ENCODE measurements around the gene DFFB.

The DFFB gene

DNA sequence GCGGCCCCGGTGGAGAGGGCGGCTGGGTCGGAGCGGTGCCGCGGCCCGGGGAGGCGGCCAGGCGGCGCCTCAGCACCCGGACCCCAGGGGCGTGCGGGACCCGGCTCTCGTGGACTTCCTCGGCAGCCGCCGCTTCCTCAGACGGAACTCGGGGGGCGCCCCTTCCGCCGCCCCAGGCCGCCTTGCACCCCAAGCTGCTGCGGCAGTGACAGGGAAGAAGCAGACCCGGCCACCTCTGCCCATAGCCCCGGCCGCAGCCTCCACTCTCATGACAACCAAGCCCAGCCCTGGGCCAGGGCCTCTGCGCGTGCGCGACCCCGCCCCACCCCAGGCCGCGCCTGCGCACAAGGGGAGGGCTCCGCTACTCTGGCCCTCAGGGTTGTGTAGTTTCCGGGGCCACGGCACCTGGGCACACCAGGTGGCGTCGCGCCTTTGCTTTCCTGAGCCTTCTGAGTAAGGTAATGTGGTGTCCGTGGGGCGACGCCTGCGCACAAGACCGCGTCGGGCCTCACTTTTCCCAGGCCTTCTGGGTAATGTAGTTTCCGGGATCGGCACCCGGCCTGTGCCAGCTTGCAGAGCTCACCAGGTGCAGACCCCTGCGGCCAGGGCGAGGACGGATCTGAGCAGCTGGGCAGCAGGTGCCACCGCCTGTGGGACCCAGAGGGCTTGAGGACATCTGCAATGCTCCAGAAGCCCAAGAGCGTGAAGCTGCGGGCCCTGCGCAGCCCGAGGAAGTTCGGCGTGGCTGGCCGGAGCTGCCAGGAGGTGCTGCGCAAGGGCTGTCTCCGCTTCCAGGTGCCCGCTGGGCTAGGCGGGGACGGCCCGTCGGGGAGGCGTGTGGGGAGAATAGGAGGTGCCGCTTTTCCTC is at the start of gene DFFB, which contains the start of gene CEP104 (continued):
- TF ChIP-seq, protein P1, sequence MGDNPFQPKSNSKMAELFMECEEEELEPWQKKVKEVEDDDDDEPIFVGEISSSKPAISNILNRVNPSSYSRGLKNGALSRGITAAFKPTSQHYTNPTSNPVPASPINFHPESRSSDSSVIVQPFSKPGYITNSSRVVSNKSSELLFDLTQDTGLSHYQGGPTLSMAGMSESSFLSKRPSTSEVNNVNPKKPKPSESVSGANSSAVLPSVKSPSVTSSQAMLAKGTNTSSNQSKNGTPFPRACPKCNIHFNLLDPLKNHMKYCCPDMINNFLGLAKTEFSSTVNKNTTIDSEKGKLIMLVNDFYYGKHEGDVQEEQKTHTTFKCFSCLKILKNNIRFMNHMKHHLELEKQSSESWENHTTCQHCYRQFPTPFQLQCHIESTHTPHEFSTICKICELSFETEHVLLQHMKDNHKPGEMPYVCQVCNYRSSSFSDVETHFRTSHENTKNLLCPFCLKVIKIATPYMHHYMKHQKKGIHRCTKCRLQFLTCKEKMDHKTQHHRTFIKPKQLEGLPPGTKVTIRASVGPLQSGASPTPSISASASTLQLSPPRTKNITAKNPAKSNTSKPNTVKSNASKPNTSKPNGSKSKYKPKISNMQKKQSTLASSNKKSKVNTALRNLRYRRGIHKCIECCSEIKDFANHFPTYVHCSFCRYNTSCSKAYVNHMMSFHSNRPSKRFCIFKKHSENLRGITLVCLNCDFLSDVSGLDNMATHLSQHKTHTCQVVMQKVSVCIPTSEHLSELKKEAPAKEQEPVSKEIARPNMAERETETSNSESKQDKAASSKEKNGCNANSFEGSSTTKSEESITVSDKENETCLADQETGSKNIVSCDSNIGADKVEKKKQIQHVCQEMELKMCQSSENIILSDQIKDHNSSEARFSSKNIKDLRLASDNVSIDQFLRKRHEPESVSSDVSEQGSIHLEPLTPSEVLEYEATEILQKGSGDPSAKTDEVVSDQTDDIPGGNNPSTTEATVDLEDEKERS (tag by site-specific recombination; IDR thresholded peaks at IDR 0.05): no peak
- no peak for TF ChIP-seq ZNF830 (tag by site-specific recombination; IDR thresholded peaks at IDR 0.05; ENCODE audit: low read depth)
- no peak for TF ChIP-seq ZNF558 (tag by site-specific recombination; IDR thresholded peaks at IDR 0.05)
- no peak for TF ChIP-seq ZNF214 (tag by site-specific recombination; IDR thresholded peaks at IDR 0.05; ENCODE audit: borderline replicate concordance)
- peak; percentile 91 for TF ChIP-seq ZBTB8A (tag by site-specific recombination; IDR thresholded peaks at IDR 0.05)
- no peak for TF ChIP-seq OSR2 (tag by site-specific recombination; IDR thresholded peaks at IDR 0.05)
- TF ChIP-seq SP3 (tag by site-specific recombination; IDR thresholded peaks at IDR 0.05): peak; percentile 50

- TF ChIP-seq ZNF398 (tag by site-specific recombination; IDR thresholded peaks at IDR 0.05): no peak
- TF ChIP-seq EGR2 (tag by site-specific recombination; IDR thresholded peaks at IDR 0.05; ENCODE audit: low read depth): peak; percentile 59
- H3K36me3 ChIP-seq (ENCODE audit: control insufficient read depth in 2 of 2, insufficient read depth in 1 of 2, low read length in 2 of 2): no peaks in the 10 kb centered on the region
- H3K4me1 ChIP-seq (ENCODE audit: control insufficient read depth, insufficient read depth, low read length): no peaks in the 10 kb centered on the region; the same call in 1 of the 2 replicates
- H3K4me3 ChIP-seq (ENCODE audit: low read depth, low read length): no peak overlapping the region
- POLR2A ChIA-PET: no interaction called here
- no peaks in the 10 kb centered on the region for H3K9me3 ChIP-seq (ENCODE audit: control insufficient read depth, insufficient read depth, low read depth, low read length)
- CTCF ChIA-PET: no interaction called here
- no peak overlapping the region for H3K27ac ChIP-seq (ENCODE audit: extremely low read depth, low read depth, low read length)
Measured at GRCh38 chr1:3807769-3808168, 49.5 kb upstream of the DFFB start.

DNA sequence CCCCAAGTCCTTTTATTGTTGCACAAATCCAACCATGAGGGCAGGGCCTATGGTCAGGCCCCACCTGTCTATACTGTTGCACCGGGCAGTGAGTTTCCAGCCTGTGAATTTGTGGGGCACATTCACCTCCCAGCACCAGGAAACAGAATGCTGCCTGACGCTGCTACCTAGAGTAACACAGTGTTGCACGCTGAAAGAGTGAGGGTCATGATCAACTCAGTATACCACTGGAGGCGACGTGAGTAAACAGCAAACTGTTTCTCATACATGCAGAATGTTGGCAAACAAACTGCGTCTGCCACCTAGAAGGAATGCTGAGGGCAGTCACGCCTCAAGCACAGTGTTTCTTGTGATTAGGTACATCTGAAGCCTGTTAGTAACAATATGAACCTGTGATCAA is 47.6 kb upstream of the DFFB start:
- TF ChIP-seq ZNF623 (tag by site-specific recombination; IDR thresholded peaks at IDR 0.05) (no peak), OVOL3 (tag by site-specific recombination; IDR thresholded peaks at IDR 0.05) (no peak), CTCF (tag by site-specific recombination; IDR thresholded peaks at IDR 0.05) (no peak), ZNF600 (tag by site-specific recombination; IDR thresholded peaks at IDR 0.05) (no peak), ZNF184 (tag by site-specific recombination; IDR thresholded peaks at IDR 0.05) (no peak), ZNF596 (tag by site-specific recombination; IDR thresholded peaks at IDR 0.05) (no peak), ZBTB48 (tag by site-specific recombination; IDR thresholded peaks at IDR 0.05) (no peak)
- TF ChIP-seq, protein P2, sequence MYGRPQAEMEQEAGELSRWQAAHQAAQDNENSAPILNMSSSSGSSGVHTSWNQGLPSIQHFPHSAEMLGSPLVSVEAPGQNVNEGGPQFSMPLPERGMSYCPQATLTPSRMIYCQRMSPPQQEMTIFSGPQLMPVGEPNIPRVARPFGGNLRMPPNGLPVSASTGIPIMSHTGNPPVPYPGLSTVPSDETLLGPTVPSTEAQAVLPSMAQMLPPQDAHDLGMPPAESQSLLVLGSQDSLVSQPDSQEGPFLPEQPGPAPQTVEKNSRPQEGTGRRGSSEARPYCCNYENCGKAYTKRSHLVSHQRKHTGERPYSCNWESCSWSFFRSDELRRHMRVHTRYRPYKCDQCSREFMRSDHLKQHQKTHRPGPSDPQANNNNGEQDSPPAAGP (tag by site-specific recombination; IDR thresholded peaks at IDR 0.05): no peak
- TF ChIP-seq, protein P3, sequence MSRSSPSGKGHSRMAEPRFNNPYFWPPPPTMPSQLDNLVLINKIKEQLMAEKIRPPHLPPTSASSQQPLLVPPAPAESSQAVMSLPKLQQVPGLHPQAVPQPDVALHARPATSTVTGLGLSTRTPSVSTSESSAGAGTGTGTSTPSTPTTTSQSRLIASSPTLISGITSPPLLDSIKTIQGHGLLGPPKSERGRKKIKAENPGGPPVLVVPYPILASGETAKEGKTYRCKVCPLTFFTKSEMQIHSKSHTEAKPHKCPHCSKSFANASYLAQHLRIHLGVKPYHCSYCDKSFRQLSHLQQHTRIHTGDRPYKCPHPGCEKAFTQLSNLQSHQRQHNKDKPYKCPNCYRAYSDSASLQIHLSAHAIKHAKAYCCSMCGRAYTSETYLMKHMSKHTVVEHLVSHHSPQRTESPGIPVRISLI (tag by site-specific recombination; IDR thresholded peaks at IDR 0.05): no peak
- TF ChIP-seq, protein P4, sequence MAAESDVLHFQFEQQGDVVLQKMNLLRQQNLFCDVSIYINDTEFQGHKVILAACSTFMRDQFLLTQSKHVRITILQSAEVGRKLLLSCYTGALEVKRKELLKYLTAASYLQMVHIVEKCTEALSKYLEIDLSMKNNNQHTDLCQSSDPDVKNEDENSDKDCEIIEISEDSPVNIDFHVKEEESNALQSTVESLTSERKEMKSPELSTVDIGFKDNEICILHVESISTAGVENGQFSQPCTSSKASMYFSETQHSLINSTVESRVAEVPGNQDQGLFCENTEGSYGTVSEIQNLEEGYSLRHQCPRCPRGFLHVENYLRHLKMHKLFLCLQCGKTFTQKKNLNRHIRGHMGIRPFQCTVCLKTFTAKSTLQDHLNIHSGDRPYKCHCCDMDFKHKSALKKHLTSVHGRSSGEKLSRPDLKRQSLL (tag by site-specific recombination; IDR thresholded peaks at IDR 0.05): no peak

More for the DNA sequence above, 47.6 kb upstream of the DFFB start:
- peaks cover 0 to 10% of the 10 kb centered on the region in 2 experiments; a peak in 1 of 3 replicates for H3K36me3 ChIP-seq (ENCODE audit: control insufficient read depth in 2 of 2, insufficient read depth in 1 of 2, low read length in 2 of 2)
- H3K9me3 ChIP-seq (ENCODE audit: control insufficient read depth, insufficient read depth, low read depth, low read length): no peaks in the 10 kb centered on the region
- no peak overlapping the region for H3K4me3 ChIP-seq (ENCODE audit: low read depth, low read length)
- ChIA-PET CTCF (no interaction called here), POLR2A (no interaction called here)
- H3K4me1 ChIP-seq (ENCODE audit: control insufficient read depth, insufficient read depth, low read length): no peaks in the 10 kb centered on the region; the same call in 1 of the 2 replicates
- no peak overlapping the region for H3K27ac ChIP-seq (ENCODE audit: extremely low read depth, low read depth, low read length)

Measured in HEK293 (cell line).